ENCODE data around the gene ADAM33. TPM values are rescaled to one million over a fixed set of nuclear protein-coding genes. Genes with fewer than 3 reads are reported as not detected.

The ADAM33 gene
- total RNA-seq, 1 experiment from 2014 or later: 0.23 TPM

GRCh38 chr20:3652676-3653596 is 28.9 kb downstream of the ADAM33 start:
- H3K9me3 ChIP-seq: no peaks in the 10 kb centered on the region
- intact Hi-C loops (cut with micrococcal nuclease; ENCODE audit: unreplicated experiment): no loop called here
- no peaks in the 10 kb centered on the region for H3K27me3 ChIP-seq (replicated peaks; ENCODE audit: control insufficient read depth, insufficient read depth, low read length)
- Mint-ChIP-seq H3K4me1 (ENCODE audit: low read depth, unreplicated experiment) (no peaks in the 10 kb centered on the region), H3K36me3 (ENCODE audit: insufficient read depth, unreplicated experiment) (peaks cover 6% of the 10 kb centered on the region), H3K9me3 (ENCODE audit: unreplicated experiment) (no peaks in the 10 kb centered on the region), H3K27me3 (ENCODE audit: insufficient read depth, unreplicated experiment) (no peaks in the 10 kb centered on the region), H3K27ac (ENCODE audit: unreplicated experiment) (no peak overlapping the region), H3K4me3 (ENCODE audit: unreplicated experiment) (no peak overlapping the region)
- POLR2A ChIA-PET: interaction anchor here (0.7 kb wide), 1 partner anchor 26 kb away, joined by 6 read pairs; no protein-coding TSS in a partner anchor
- H3K4me1 ChIP-seq: no peaks in the 10 kb centered on the region
- no TSS peak for BruUV-seq (replicated peaks)
- no peaks in the 10 kb centered on the region for H3K36me3 ChIP-seq (ENCODE audit: control insufficient read depth, insufficient read depth, low read length)
- no peak overlapping the region for H3K4me3 ChIP-seq (ENCODE audit: low read depth, low read length)
- no peak for TF ChIP-seq CTCF (IDR thresholded peaks at IDR 0.05; ENCODE audit: insufficient read depth in 1 of 2, low read depth in 1 of 2, low read length in 1 of 2, severe bottlenecking in 1 of 2, unreplicated experiment in 1 of 2)
- CTCF ChIA-PET: interaction anchor here (0.6 to 0.7 kb wide), 3 partner anchors 37 to 86 kb away, joined by 3 to 5 read pairs (median 3); no protein-coding TSS in a partner anchor
- no peak for DNase-seq

DNA sequence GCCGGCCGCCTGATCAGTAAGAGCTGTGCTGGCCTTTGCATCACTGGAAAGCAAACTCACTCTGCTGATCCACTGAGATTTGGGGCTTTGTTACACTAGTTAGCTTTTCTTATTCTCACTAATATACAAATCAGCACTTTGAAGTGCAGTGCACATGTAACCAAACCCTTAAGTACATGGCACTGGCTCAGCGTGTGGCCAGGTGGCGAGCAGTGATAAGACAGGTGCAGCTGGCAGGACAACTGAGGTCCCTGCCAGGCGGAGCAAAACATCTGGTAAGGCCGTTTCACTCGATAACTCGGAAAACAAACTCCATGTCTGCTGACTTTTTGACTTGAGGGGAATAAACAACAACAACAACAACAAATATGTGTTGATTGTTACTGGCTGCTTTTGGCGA is 29.6 kb downstream of the ADAM33 start:
- no peak for DNase-seq
- no peaks in the 10 kb centered on the region for H3K27me3 Mint-ChIP-seq (ENCODE audit: insufficient read depth, unreplicated experiment)
- H3K27ac Mint-ChIP-seq (ENCODE audit: unreplicated experiment): no peak overlapping the region
- ChIA-PET CTCF (interaction anchor here (0.7 kb wide), 1 partner anchor 40 kb away, joined by 5 read pairs; no protein-coding TSS in a partner anchor), POLR2A (no interaction called here)
- H3K4me3 Mint-ChIP-seq (ENCODE audit: unreplicated experiment): no peak overlapping the region
- no peaks in the 10 kb centered on the region for H3K36me3 ChIP-seq (ENCODE audit: control insufficient read depth, insufficient read depth, low read length)
- no peak overlapping the region for H3K4me3 ChIP-seq (ENCODE audit: low read depth, low read length)
- no peaks in the 10 kb centered on the region for H3K4me1 Mint-ChIP-seq (ENCODE audit: low read depth, unreplicated experiment)
- no peaks in the 10 kb centered on the region for H3K9me3 ChIP-seq
- H3K9me3 Mint-ChIP-seq (ENCODE audit: unreplicated experiment): no peaks in the 10 kb centered on the region
- intact Hi-C loops (cut with micrococcal nuclease; ENCODE audit: unreplicated experiment): no loop called here
- peaks cover 6% of the 10 kb centered on the region for H3K36me3 Mint-ChIP-seq (ENCODE audit: insufficient read depth, unreplicated experiment)
- TF ChIP-seq CTCF (IDR thresholded peaks at IDR 0.05; ENCODE audit: insufficient read depth in 1 of 2, low read depth in 1 of 2, low read length in 1 of 2, severe bottlenecking in 1 of 2, unreplicated experiment in 1 of 2): no peak
- BruUV-seq (replicated peaks): no TSS peak
- no peaks in the 10 kb centered on the region for H3K4me1 ChIP-seq
- H3K27me3 ChIP-seq (replicated peaks; ENCODE audit: control insufficient read depth, insufficient read depth, low read length): no peaks in the 10 kb centered on the region

- Histone ChIP-seq H3K27me3 (replicated peaks; ENCODE audit: control insufficient read depth, insufficient read depth, low read length) (no peaks in the 10 kb centered on the region), H3K36me3 (ENCODE audit: control insufficient read depth, insufficient read depth, low read length) (no peaks in the 10 kb centered on the region), H3K4me3 (ENCODE audit: low read depth, low read length) (no peak overlapping the region), H3K9me3 (no peaks in the 10 kb centered on the region), H3K4me1 (no peaks in the 10 kb centered on the region)
- Mint-ChIP-seq H3K4me1 (ENCODE audit: low read depth, unreplicated experiment) (no peaks in the 10 kb centered on the region), H3K4me3 (ENCODE audit: unreplicated experiment) (no peak overlapping the region), H3K36me3 (ENCODE audit: insufficient read depth, unreplicated experiment) (peaks cover 6% of the 10 kb centered on the region), H3K27me3 (ENCODE audit: insufficient read depth, unreplicated experiment) (no peaks in the 10 kb centered on the region), H3K9me3 (ENCODE audit: unreplicated experiment) (no peaks in the 10 kb centered on the region), H3K27ac (ENCODE audit: unreplicated experiment) (no peak overlapping the region)
- CTCF ChIA-PET: no interaction called here
- intact Hi-C loops (cut with micrococcal nuclease; ENCODE audit: unreplicated experiment): no loop called here
- no peak for DNase-seq
- POLR2A ChIA-PET: no interaction called here
- no TSS peak for BruUV-seq (replicated peaks)
- TF ChIP-seq CTCF (IDR thresholded peaks at IDR 0.05; ENCODE audit: insufficient read depth in 1 of 2, low read depth in 1 of 2, low read length in 1 of 2, severe bottlenecking in 1 of 2, unreplicated experiment in 1 of 2): no peak
Observed at GRCh38 chr20:3651204-3651962, 30.4 kb downstream of the ADAM33 start.
